Measurements from ENCODE around the gene DNAJC5.

The DNAJC5 gene

GRCh38 chr20:63979557-63980316, 84.8 kb downstream of the DNAJC5 start, which contains the start of gene SAMD10 (continued):
- TF ChIP-seq POU6F1 (CRISPR knock-in tag; IDR thresholded peaks at IDR 0.05; ENCODE audit: borderline replicate concordance, low read depth) (no peak), ZFP3 (CRISPR knock-in tag; IDR thresholded peaks at IDR 0.05) (no peak), ISL1 (CRISPR knock-in tag; IDR thresholded peaks at IDR 0.05) (no peak), OSR1 (CRISPR knock-in tag; IDR thresholded peaks at IDR 0.05) (no peak), RARB (CRISPR knock-in tag; IDR thresholded peaks at IDR 0.05) (no peak)

- ATAC-seq: peak; percentile 27
- TF ChIP-seq TSHZ2 (CRISPR knock-in tag; IDR thresholded peaks at IDR 0.05) (no peak), ZNF70 (CRISPR knock-in tag; IDR thresholded peaks at IDR 0.05) (no peak), CREB5 (CRISPR knock-in tag; IDR thresholded peaks at IDR 0.05; ENCODE audit: low read depth) (no peak), ZNF565 (CRISPR knock-in tag; conservative IDR thresholded peaks at IDR 0.05; ENCODE audit: low read depth) (no peak)
These were observed 85.4 kb downstream of the DNAJC5 start for GRCh38 chr20:63980317-63980805.

- ATAC-seq: peak; percentile 76
- no peak for TF ChIP-seq BACH2 (CRISPR knock-in tag; IDR thresholded peaks at IDR 0.05; ENCODE audit: borderline replicate concordance)
- no peak for TF ChIP-seq GLIS3 (CRISPR knock-in tag; IDR thresholded peaks at IDR 0.05)
- no peak for TF ChIP-seq CREB5 (CRISPR knock-in tag; IDR thresholded peaks at IDR 0.05; ENCODE audit: low read depth)
- TF ChIP-seq ZC3H10 (CRISPR knock-in tag; IDR thresholded peaks at IDR 0.05): no peak
- no peak for TF ChIP-seq OSR1 (CRISPR knock-in tag; IDR thresholded peaks at IDR 0.05)
- no peak for TF ChIP-seq ZNF70 (CRISPR knock-in tag; IDR thresholded peaks at IDR 0.05)
- no peak for TF ChIP-seq TCF4 (CRISPR knock-in tag; IDR thresholded peaks at IDR 0.05; ENCODE audit: borderline replicate concordance)
- no peak for TF ChIP-seq POU6F1 (CRISPR knock-in tag; IDR thresholded peaks at IDR 0.05; ENCODE audit: borderline replicate concordance, low read depth)
- TF ChIP-seq ESRRG (CRISPR knock-in tag; IDR thresholded peaks at IDR 0.05): no peak
- TF ChIP-seq ZFP30 (CRISPR knock-in tag; IDR thresholded peaks at IDR 0.05): no peak
- TF ChIP-seq ZFP3 (CRISPR knock-in tag; IDR thresholded peaks at IDR 0.05): no peak
- TF ChIP-seq TSHZ2 (CRISPR knock-in tag; IDR thresholded peaks at IDR 0.05): no peak
- no peak for TF ChIP-seq TOX (CRISPR knock-in tag; IDR thresholded peaks at IDR 0.05; ENCODE audit: borderline replicate concordance)
- TF ChIP-seq ISL1 (CRISPR knock-in tag; IDR thresholded peaks at IDR 0.05): no peak
- TF ChIP-seq ZNF8 (CRISPR knock-in tag; IDR thresholded peaks at IDR 0.05): no peak
- no peak for TF ChIP-seq RARB (CRISPR knock-in tag; IDR thresholded peaks at IDR 0.05)
- TF ChIP-seq ZNF565 (CRISPR knock-in tag; conservative IDR thresholded peaks at IDR 0.05; ENCODE audit: low read depth): no peak
- TF ChIP-seq PATZ1 (CRISPR knock-in tag; IDR thresholded peaks at IDR 0.05; ENCODE audit: borderline replicate concordance): no peak
- no peak for TF ChIP-seq ARNTL (CRISPR knock-in tag; IDR thresholded peaks at IDR 0.05; ENCODE audit: borderline replicate concordance, low read depth)
These were observed 86.1 kb downstream of the DNAJC5 start, which contains the start of gene PRPF6 for GRCh38 chr20:63980806-63981728. Gene PRPF6 (plus strand): TSS chr20:63981132. CDS start chr20:63981246, 114 bp downstream.

Measured in SK-N-SH treated with all-trans-retinoic acid at 6 μM for 48 hours (cell line).